K562 (cell line): ENCODE measurements around the gene TMEM144. TPM values are rescaled to one million over a fixed set of nuclear protein-coding genes. Genes with fewer than 3 reads are reported as not detected.

Experiments
- ATF2 ChIP-seq: sonication (generic); formaldehyde crosslinking; IDR thresholded peaks from 2 replicates; pipeline ENCODE4 v1.8.1; 2022; ENCODE audit warnings: missing genetic modification reagents
- CLOCK ChIP-seq: fragments of 250-450 bp; sonication (Bioruptor Pico); IDR thresholded peaks from 2 replicates; pipeline ENCODE4 v1.4.0; 2020; ENCODE audit warnings: mild to moderate bottlenecking, moderate library complexity, borderline replicate concordance
- CREB3L1 ChIP-seq: fragments of 450-650 bp; IDR thresholded peaks from 2 replicates; pipeline ENCODE4 v1.6.1; 2014; ENCODE audit warnings: low read depth, mild to moderate bottlenecking, moderate library complexity, borderline replicate concordance
- CREBBP ChIP-seq: IDR thresholded peaks from one replicate; pipeline ENCODE4 v1.6.1; 2012; ENCODE audit warnings: low read depth, mild to moderate bottlenecking, control low read depth, inconsistent platforms, low read length
- EWSR1 ChIP-seq: fragments of 450-650 bp; IDR thresholded peaks from 2 replicates; pipeline ENCODE4 v1.6.1; 2018; ENCODE audit warnings: borderline replicate concordance, mild to moderate bottlenecking, low read depth, moderate library complexity; ENCODE audit not compliant: partially characterized antibody
- RHOXF2B ChIP-seq: fragments of 250-450 bp; sonication (Bioruptor Pico); conservative IDR thresholded peaks from 2 replicates; pipeline ENCODE4 v1.5.1; 2021
- SIN3A ChIP-seq, 2 experiments: fragments of 150-350 bp in 1 of 2; IDR thresholded peaks; 2 replicates each; pipeline ENCODE4 v1.6.1; 2011 to 2016; ENCODE audit warnings: borderline replicate concordance in 2 of 2, low read depth in 2 of 2, low read length in 2 of 2, mild to moderate bottlenecking in 2 of 2, moderate library complexity in 2 of 2; ENCODE audit not compliant: control insufficient read depth in 1 of 2
- SREBF1 ChIP-seq: fragments of 150-350 bp; IDR thresholded peaks from 2 replicates; pipeline ENCODE4 v1.6.1; 2014; ENCODE audit warnings: antibody characterized with exemption, low read depth, low read length, borderline replicate concordance
- TSHZ1 ChIP-seq: fragments of 250-450 bp; sonication (Bioruptor Pico); IDR thresholded peaks from 2 replicates; pipeline ENCODE4 v1.4.0; 2020; ENCODE audit warnings: mild to moderate bottlenecking, moderate library complexity
- ZNF217 ChIP-seq: sonication (generic); formaldehyde crosslinking; IDR thresholded peaks from 2 replicates; pipeline ENCODE4 v1.8.0; 2022; ENCODE audit warnings: mild to moderate bottlenecking, missing genetic modification reagents
- polyA plus RNA-seq, 8 experiments: library from polyadenylated mRNA; depleted of rRNA in 4 of 8; stranded (reverse) in 5 of 8; unstranded in 3 of 8; fragments of >200 nt; fragmentation: Nextera tagmentation in 2 of 8; fragmentation: Illumina TruSeq in 1 of 8; extraction: Ambion mirVana in 2 of 8; extraction: Trizol in 1 of 8; gene quantifications; 2 replicates each; pipeline versions ENCODE4 v1.2.1 to v1.2.3, GENCODE V29; 2011 to 2014; ENCODE audit warnings: inconsistent platforms in 1 of 8, missing spikeins in 1 of 8
- total RNA-seq, 7 experiments: library from RNA; depleted of rRNA in 6 of 7; stranded (reverse); fragments of >200 nt in 6 of 7; fragmentation: Illumina TruSeq in 2 of 7; extraction: Trizol in 2 of 7; gene quantifications; 2 replicates each; pipeline versions ENCODE4 v1.2.1 to v1.2.3, GENCODE V29; 2011 to 2021; ENCODE audit warnings: low replicate concordance in 1 of 7
- TF ChIP-seq, protein P1 (sequence below), 3 experiments: IDR thresholded peaks in 2 of 3; conservative IDR thresholded peaks in 1 of 3; 2 replicates each; pipeline ENCODE4 v1.5.1; 2011 to 2012; ENCODE audit warnings: low read length in 3 of 3, mild to moderate bottlenecking in 3 of 3, control low read depth in 2 of 3, improper control_type of control experiment in 1 of 3, inconsistent platforms in 1 of 3, low read depth in 1 of 3, mixed read lengths in 1 of 3, moderate library complexity in 1 of 3; ENCODE audit not compliant: insufficient read depth in 2 of 3

Gene TMEM144
- total and polyA plus RNA-seq, 9 of the 15 experiments (the other 6 are each of a cell fraction or from before 2014, with no cell fraction given), result 4.0 to 12.0 (median 6.1) TPM

GRCh38 chr4:158209825-158210807 lies at the start of gene TMEM144 (continued):
- TF ChIP-seq SIN3A (IDR thresholded peaks at IDR 0.05; ENCODE audit: borderline replicate concordance in 2 of 2, control insufficient read depth in 1 of 2, low read depth in 2 of 2, low read length in 2 of 2) (0 out of 4 replicates have a peak, but pooled peaks of 1 of the 2 experiments have one; percentile 24), EWSR1 (no peak), ATF2 (CRISPR knock-in tag) (no peak), CREB3L1 (peak; percentile 50; the same call in 1 of the 2 replicates), CLOCK (no peak), CREBBP (no peak), TSHZ1 (CRISPR knock-in tag) (no peak), ZNF217 (CRISPR knock-in tag) (no peak), SREBF1 (no peak), RHOXF2B (CRISPR knock-in tag) (no peak)
- TF ChIP-seq, protein P1, sequence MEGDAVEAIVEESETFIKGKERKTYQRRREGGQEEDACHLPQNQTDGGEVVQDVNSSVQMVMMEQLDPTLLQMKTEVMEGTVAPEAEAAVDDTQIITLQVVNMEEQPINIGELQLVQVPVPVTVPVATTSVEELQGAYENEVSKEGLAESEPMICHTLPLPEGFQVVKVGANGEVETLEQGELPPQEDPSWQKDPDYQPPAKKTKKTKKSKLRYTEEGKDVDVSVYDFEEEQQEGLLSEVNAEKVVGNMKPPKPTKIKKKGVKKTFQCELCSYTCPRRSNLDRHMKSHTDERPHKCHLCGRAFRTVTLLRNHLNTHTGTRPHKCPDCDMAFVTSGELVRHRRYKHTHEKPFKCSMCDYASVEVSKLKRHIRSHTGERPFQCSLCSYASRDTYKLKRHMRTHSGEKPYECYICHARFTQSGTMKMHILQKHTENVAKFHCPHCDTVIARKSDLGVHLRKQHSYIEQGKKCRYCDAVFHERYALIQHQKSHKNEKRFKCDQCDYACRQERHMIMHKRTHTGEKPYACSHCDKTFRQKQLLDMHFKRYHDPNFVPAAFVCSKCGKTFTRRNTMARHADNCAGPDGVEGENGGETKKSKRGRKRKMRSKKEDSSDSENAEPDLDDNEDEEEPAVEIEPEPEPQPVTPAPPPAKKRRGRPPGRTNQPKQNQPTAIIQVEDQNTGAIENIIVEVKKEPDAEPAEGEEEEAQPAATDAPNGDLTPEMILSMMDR (IDR thresholded peaks at IDR 0.05 in 2 of 3, conservative IDR thresholded peaks at IDR 0.05 in 1 of 3; ENCODE audit: insufficient read depth in 2 of 3, low read depth in 1 of 3, low read length in 3 of 3), result peak in 2 of 3 experiments; percentile 17 to 36; a peak in 2 of 6 replicates
